SK-N-MC (cell line): ENCODE measurements around the gene FEM1B.

Experiments used
- EZH2 ChIP-seq: fragments of 200-600 bp; sonication (generic); IDR thresholded peaks from one replicate; pipeline ENCODE4 v1.6.1; 2017; ENCODE audit warnings: antibody characterized with exemption
- FOXP2 ChIP-seq: optimal IDR thresholded peaks from 2 replicates; pipeline ENCODE3; 2011; ENCODE audit warnings: mild to moderate bottlenecking, moderate library complexity; ENCODE audit not compliant: insufficient read depth; ENCODE audit errors: extremely low read length, control extremely low read depth
- POLR2AphosphoS5 ChIP-seq: IDR thresholded peaks from 2 replicates; pipeline ENCODE4 v1.6.1; 2012; ENCODE audit warnings: mild to moderate bottlenecking, low read depth, low read length, borderline replicate concordance

DNA sequence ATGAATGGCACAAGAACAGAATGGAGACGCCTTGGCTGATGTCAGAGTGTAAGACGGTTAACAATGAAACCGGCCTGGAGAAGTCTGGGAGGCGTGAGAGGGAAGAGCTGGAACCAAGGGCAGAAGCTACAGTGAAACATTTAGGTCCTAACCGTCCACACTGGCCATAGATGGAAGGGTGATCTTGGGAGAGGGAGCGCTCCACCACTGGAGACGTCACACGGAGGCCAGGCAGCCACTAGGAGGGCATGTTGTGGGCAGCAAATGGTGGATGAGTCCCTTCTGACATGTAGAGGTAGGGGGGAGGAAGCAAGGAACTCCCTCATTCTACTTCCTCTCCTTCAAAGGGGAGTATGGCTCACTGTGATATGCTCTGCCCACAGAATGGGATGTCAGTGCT, 23.8 kb downstream of the FEM1B start:
- TF ChIP-seq EZH2 = no peak
- no peak for TF ChIP-seq POLR2AphosphoS5
- no peak for TF ChIP-seq FOXP2
